ENCODE results near the gene PTPRT. TPM values are rescaled to one million over a fixed set of nuclear protein-coding genes. Genes with fewer than 3 reads are reported as not detected.
A peak's percentile ranks its signal among the peaks of the same experiment; 100 is the strongest.

PTPRT gene
- total RNA-seq, 3 donors from 2014 or later, result 0.32 to 6.3 (median 4.9) TPM

- H3K4me1 ChIP-seq, result no peaks in the 10 kb centered on the region
- no peaks in the 10 kb centered on the region for H3K27me3 ChIP-seq
- TF ChIP-seq POLR2A (IDR thresholded peaks at IDR 0.05) (no peak), POLR2AphosphoS5 (IDR thresholded peaks at IDR 0.05) (no peak)
- TF ChIP-seq, protein P1, sequence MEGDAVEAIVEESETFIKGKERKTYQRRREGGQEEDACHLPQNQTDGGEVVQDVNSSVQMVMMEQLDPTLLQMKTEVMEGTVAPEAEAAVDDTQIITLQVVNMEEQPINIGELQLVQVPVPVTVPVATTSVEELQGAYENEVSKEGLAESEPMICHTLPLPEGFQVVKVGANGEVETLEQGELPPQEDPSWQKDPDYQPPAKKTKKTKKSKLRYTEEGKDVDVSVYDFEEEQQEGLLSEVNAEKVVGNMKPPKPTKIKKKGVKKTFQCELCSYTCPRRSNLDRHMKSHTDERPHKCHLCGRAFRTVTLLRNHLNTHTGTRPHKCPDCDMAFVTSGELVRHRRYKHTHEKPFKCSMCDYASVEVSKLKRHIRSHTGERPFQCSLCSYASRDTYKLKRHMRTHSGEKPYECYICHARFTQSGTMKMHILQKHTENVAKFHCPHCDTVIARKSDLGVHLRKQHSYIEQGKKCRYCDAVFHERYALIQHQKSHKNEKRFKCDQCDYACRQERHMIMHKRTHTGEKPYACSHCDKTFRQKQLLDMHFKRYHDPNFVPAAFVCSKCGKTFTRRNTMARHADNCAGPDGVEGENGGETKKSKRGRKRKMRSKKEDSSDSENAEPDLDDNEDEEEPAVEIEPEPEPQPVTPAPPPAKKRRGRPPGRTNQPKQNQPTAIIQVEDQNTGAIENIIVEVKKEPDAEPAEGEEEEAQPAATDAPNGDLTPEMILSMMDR (IDR thresholded peaks at IDR 0.05), result no peak
- no peaks in the 10 kb centered on the region for H3K36me3 ChIP-seq
- intact Hi-C loops (cut with DNase I; ENCODE audit: low total_unique reads), result no loop called here
- DNase-seq (ENCODE audit: low spot score in 2 of 2), result peak in 1 of 2 donors; percentile 79
- peak overlapping the region; percentile 58 to 60 for H3K27ac ChIP-seq
- H3K9me3 ChIP-seq, result no peaks in the 10 kb centered on the region
- H3K4me3 ChIP-seq, result no peak overlapping the region
Observed at GRCh38 chr20:42895020-42895419, 294.7 kb downstream of the PTPRT start.

GRCh38 chr20:42894483-42894882 lies 295.2 kb downstream of the PTPRT start:
- Histone ChIP-seq H3K4me3 (no peak overlapping the region), H3K27me3 (no peaks in the 10 kb centered on the region), H3K27ac (peak overlapping the region; percentile 58 to 60), H3K36me3 (no peaks in the 10 kb centered on the region), H3K4me1 (no peaks in the 10 kb centered on the region), H3K9me3 (no peaks in the 10 kb centered on the region)
- TF ChIP-seq POLR2AphosphoS5 (IDR thresholded peaks at IDR 0.05) (no peak), POLR2A (IDR thresholded peaks at IDR 0.05) (no peak)
- TF ChIP-seq, protein P1 (IDR thresholded peaks at IDR 0.05), result no peak
- intact Hi-C loops (cut with DNase I; ENCODE audit: low total_unique reads), result no loop called here
- peak in 1 of 2 donors; percentile 51 for DNase-seq (ENCODE audit: low spot score in 2 of 2)

DNA sequence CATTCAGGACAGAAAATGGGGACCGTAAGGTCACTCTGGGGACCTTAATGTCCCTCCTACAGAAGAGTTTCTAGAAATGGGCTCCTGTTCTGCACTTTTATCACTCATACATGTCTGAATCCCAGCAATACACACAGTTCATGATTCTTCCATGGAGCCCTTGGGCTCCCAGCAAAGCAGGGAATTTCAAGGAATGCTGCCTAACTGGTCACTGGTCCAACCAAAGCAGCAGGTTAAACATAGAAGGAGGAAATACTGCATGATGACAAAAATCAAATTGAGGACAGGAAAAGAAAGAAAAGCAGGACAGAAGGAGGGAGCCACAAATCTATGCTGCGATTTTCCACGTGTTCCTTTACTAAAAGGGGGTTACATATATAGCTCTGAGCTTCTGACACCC lies 300.2 kb downstream of the PTPRT start:
- H3K36me3 ChIP-seq, result no peaks in the 10 kb centered on the region
- H3K4me1 ChIP-seq, result no peaks in the 10 kb centered on the region
- no peaks in the 10 kb centered on the region for H3K9me3 ChIP-seq
- TF ChIP-seq POLR2A (IDR thresholded peaks at IDR 0.05), result no peak
- no peak for TF ChIP-seq POLR2AphosphoS5 (IDR thresholded peaks at IDR 0.05)
- TF ChIP-seq, protein P1 (IDR thresholded peaks at IDR 0.05), result no peak
- intact Hi-C loops (cut with DNase I; ENCODE audit: low total_unique reads), result no loop called here
- H3K4me3 ChIP-seq, result no peak overlapping the region
- no peaks in the 10 kb centered on the region for H3K27me3 ChIP-seq
- peak overlapping the region in 1 of 2 donors; percentile 48 for H3K27ac ChIP-seq
- peak in 1 of 2 donors; percentile 40 for DNase-seq (ENCODE audit: low spot score in 2 of 2)

DNA sequence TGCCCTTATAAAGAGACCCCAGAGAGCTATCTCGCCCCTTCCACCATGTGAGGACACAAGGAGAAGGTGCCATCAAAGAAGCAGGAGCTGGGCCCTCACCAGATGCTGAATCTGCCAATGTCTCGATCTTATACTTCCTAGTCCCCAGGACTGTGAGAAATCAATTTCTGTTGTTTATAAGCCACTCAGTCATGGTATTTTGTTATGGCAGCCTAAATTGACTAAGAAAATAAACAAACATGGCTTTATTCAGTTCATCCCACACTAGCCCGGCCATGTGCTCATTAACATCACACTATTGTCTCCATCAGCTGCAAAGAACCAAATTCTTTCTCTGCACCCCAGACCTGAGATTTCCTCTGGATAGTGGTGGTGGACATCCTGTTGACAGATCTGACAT lies 302.4 kb downstream of the PTPRT start:
- H3K27ac ChIP-seq, result no peak overlapping the region
- no peak overlapping the region for H3K4me3 ChIP-seq
- intact Hi-C loops (cut with DNase I; ENCODE audit: low total_unique reads), result no loop called here

GRCh38 chr20:42886801-42887200 lies 302.9 kb downstream of the PTPRT start:
- Histone ChIP-seq H3K27ac (no peak overlapping the region), H3K9me3 (no peaks in the 10 kb centered on the region), H3K27me3 (no peaks in the 10 kb centered on the region), H3K4me1 (no peaks in the 10 kb centered on the region), H3K4me3 (no peak overlapping the region), H3K36me3 (no peaks in the 10 kb centered on the region)
- intact Hi-C loops (cut with DNase I; ENCODE audit: low total_unique reads), result no loop called here
- TF ChIP-seq POLR2A (IDR thresholded peaks at IDR 0.05), result no peak
- TF ChIP-seq, protein P1 (IDR thresholded peaks at IDR 0.05), result no peak
- no peak for TF ChIP-seq POLR2AphosphoS5 (IDR thresholded peaks at IDR 0.05)
- no peak for DNase-seq (ENCODE audit: low spot score in 2 of 2)

More for the DNA sequence above, 302.4 kb downstream of the PTPRT start:
- no peaks in the 10 kb centered on the region for H3K4me1 ChIP-seq
- H3K36me3 ChIP-seq, result no peaks in the 10 kb centered on the region
- no peaks in the 10 kb centered on the region for H3K9me3 ChIP-seq
- no peaks in the 10 kb centered on the region for H3K27me3 ChIP-seq
- DNase-seq (ENCODE audit: low spot score in 2 of 2), result no peak
- TF ChIP-seq POLR2AphosphoS5 (IDR thresholded peaks at IDR 0.05) (no peak), POLR2A (IDR thresholded peaks at IDR 0.05) (no peak)
- TF ChIP-seq, protein P1 (IDR thresholded peaks at IDR 0.05), result no peak

Measured in breast epithelium (tissue), 4 donors.